Nephron (organoid): ENCODE results near the gene FAM222A.

ENCODE experiments used
- H3K27ac Mint-ChIP-seq, 3 experiments: 2 replicates each; pipeline ENCODE4 v1.8.0; 2020; ENCODE audit warnings: mixed read lengths in 3 of 3, mild to moderate bottlenecking in 2 of 3, moderate library complexity in 1 of 3
- H3K27me3 Mint-ChIP-seq: 2 replicates; pipeline ENCODE4 v1.8.0; 2021; ENCODE audit warnings: low read depth, mild to moderate bottlenecking, moderate library complexity, mixed read lengths
- H3K36me3 Mint-ChIP-seq: 2 replicates; pipeline ENCODE4 v1.8.0; 2020; ENCODE audit warnings: low read depth, mixed read lengths
- H3K4me1 Mint-ChIP-seq: 2 replicates; pipeline ENCODE4 v1.8.0; 2020; ENCODE audit warnings: mixed read lengths
- H3K4me3 Mint-ChIP-seq, 3 experiments: 2 replicates each; pipeline ENCODE4 v1.8.0; 2020; ENCODE audit warnings: mild to moderate bottlenecking in 3 of 3, mixed read lengths in 3 of 3, moderate library complexity in 2 of 3
- H3K9me3 Mint-ChIP-seq: 2 replicates; pipeline ENCODE4 v1.8.0; 2020; ENCODE audit warnings: mixed read lengths
- TF ChIP-seq, protein P1 (sequence below), 3 experiments: fragments of 200-600 bp; sonication (generic); IDR thresholded peaks; one replicate each; pipeline ENCODE4 v1.5.0; 2021; ENCODE audit warnings: antibody characterized with exemption in 3 of 3; ENCODE audit not compliant: unreplicated experiment in 3 of 3

FAM222A gene

DNA sequence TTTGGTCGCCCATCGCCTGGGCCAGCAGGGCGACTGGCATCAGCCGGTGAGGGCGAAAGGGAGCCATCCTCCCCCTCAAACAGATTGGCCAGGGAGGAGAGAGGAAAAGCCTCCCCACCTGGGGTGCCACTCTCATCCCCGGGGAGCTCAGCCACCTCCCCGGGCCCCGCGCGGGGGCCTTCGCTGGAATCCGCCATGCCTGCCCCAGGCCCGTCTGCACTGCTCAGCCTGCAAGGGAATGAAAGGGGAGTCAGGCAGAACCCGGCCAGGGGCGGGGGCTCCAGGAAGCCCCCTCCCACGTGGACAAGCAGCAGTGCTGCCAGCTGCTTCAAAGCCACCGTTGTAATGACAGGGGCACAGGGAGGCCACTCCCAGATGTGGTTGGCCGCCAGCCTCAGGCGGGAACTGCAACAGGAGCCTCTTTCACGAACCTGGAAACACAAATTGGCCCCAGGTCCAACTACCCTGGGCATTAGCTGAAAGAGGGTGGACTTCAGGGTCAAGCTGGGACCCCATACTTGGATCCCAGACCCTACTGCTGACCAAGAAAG is 101.0 kb downstream of the FAM222A start:
- Mint-ChIP-seq H3K36me3 (no peaks in the 10 kb centered on the region), H3K4me1 (no peaks in the 10 kb centered on the region), H3K9me3 (no peaks in the 10 kb centered on the region), H3K27ac (no peak overlapping the region), H3K4me3 (no peak overlapping the region), H3K27me3 (peaks cover 6% of the 10 kb centered on the region)
- TF ChIP-seq, protein P1, sequence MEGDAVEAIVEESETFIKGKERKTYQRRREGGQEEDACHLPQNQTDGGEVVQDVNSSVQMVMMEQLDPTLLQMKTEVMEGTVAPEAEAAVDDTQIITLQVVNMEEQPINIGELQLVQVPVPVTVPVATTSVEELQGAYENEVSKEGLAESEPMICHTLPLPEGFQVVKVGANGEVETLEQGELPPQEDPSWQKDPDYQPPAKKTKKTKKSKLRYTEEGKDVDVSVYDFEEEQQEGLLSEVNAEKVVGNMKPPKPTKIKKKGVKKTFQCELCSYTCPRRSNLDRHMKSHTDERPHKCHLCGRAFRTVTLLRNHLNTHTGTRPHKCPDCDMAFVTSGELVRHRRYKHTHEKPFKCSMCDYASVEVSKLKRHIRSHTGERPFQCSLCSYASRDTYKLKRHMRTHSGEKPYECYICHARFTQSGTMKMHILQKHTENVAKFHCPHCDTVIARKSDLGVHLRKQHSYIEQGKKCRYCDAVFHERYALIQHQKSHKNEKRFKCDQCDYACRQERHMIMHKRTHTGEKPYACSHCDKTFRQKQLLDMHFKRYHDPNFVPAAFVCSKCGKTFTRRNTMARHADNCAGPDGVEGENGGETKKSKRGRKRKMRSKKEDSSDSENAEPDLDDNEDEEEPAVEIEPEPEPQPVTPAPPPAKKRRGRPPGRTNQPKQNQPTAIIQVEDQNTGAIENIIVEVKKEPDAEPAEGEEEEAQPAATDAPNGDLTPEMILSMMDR (IDR thresholded peaks at IDR 0.05; ENCODE audit: unreplicated experiment in 3 of 3) = no peak

GRCh38 chr12:109815225-109815624 is 101.6 kb downstream of the FAM222A start:
- Mint-ChIP-seq H3K4me3 (no peak overlapping the region), H3K36me3 (no peaks in the 10 kb centered on the region), H3K27ac (no peak overlapping the region), H3K9me3 (no peaks in the 10 kb centered on the region), H3K4me1 (no peaks in the 10 kb centered on the region), H3K27me3 (peaks cover 6% of the 10 kb centered on the region)
- TF ChIP-seq, protein P1 (IDR thresholded peaks at IDR 0.05; ENCODE audit: unreplicated experiment in 3 of 3) = no peak

DNA sequence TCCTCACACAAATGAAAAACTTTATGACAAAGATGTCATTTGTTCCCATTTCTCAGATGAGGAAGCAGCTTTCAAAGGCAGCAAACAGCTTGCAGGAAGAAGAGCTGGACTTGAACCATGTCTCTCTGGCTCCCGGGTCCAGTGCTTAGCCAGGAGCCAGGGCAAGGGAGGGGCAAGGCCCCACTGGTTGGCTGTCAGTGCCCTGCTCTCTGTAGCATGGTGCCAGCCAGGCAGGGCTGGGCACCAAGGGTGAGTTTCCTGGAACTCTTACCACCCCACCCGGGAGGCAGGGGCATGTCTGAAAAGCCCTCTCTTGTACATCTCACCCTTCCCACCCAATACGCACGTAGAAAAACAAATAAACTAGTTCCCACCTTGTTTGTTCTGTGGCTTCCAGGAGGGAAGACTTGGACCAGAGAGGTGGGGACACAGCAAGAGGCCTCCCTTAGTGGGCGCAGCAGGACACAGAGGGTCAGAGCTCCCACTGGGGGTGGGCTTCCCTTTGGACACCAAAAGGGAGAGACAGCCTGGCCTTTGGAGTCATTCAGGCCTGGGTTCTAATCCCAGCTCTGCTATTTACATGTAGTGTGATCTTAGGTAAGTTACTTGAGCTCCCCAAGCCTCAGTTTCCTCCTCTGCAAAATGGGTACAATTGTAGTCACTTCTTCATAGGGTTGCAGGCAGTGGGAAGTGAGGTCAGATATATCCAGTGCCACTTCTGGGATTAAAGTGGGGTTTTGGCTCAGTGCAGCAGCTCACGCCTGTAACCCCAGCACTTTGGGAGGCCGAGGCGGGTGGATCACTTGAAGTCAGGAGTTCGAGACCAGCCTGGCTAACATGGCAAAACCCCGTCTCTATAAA is 102.4 kb downstream of the FAM222A start:
- H3K9me3 Mint-ChIP-seq = no peaks in the 10 kb centered on the region
- no peak overlapping the region for H3K4me3 Mint-ChIP-seq
- peaks cover 6% of the 10 kb centered on the region for H3K27me3 Mint-ChIP-seq
- TF ChIP-seq, protein P1 (IDR thresholded peaks at IDR 0.05; ENCODE audit: unreplicated experiment in 3 of 3) = no peak
- H3K27ac Mint-ChIP-seq = no peak overlapping the region
- H3K4me1 Mint-ChIP-seq = no peaks in the 10 kb centered on the region
- no peaks in the 10 kb centered on the region for H3K36me3 Mint-ChIP-seq

DNA sequence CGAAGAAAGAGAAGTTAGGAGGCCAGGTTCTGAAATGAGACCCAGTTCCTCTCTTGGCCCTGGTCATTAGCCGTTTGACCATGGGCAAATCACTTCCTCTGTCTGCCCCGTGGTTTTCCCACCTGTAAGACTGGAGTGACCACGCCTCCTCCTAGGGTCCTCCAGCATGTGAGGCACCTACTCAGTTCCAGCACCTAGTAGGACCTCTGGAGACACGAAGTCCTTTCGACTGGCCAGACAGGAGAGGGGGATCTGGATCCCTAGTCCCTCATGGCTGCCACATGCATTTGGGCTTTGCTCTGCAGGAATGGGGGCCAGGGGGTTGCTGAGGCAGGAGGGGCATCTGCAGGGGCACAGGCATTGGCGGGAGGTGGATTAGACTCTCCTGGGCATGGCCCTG is 103.2 kb downstream of the FAM222A start:
- H3K36me3 Mint-ChIP-seq = no peaks in the 10 kb centered on the region

GRCh38 chr12:109817627-109818231 is 104.1 kb downstream of the FAM222A start:
- Mint-ChIP-seq H3K27me3 (peaks cover 6% of the 10 kb centered on the region), H3K9me3 (no peaks in the 10 kb centered on the region), H3K4me3 (no peak overlapping the region), H3K4me1 (no peaks in the 10 kb centered on the region), H3K27ac (no peak overlapping the region), H3K36me3 (no peaks in the 10 kb centered on the region)
- TF ChIP-seq, protein P1 (IDR thresholded peaks at IDR 0.05; ENCODE audit: unreplicated experiment in 3 of 3) = no peak

More for the DNA sequence above, 103.2 kb downstream of the FAM222A start:
- TF ChIP-seq, protein P1 (IDR thresholded peaks at IDR 0.05; ENCODE audit: unreplicated experiment in 3 of 3) = no peak
- Mint-ChIP-seq H3K27me3 (peaks cover 6% of the 10 kb centered on the region), H3K9me3 (no peaks in the 10 kb centered on the region), H3K27ac (no peak overlapping the region), H3K4me1 (no peaks in the 10 kb centered on the region), H3K4me3 (no peak overlapping the region)
